Motor neuron (in vitro differentiated cells): ENCODE results near the gene SLC66A1. TPM values are rescaled to one million over a fixed set of nuclear protein-coding genes. Genes with fewer than 3 reads are reported as not detected.
A peak's percentile ranks its signal among the peaks of the same experiment; 100 is the strongest.

Source experiments
- ATAC-seq, 8 experiments: fragments of 200-7000 bp; cut with Tn5 transposase; replicated peaks in 6 of 8; 2 replicates each; pipeline ENCODE4 v1.8.0; 2021; ENCODE audit warnings: mild to moderate bottlenecking in 8 of 8, moderate library complexity in 8 of 8
- H3K27ac ChIP-seq, 2 donors: fragments of 250-450 bp; sonication (Bioruptor Pico); 2 replicates each; pipeline ENCODE4 v1.9.0; 2021; ENCODE audit warnings: antibody characterized with exemption in 2 of 2, mild to moderate bottlenecking in 2 of 2, moderate library complexity in 1 of 2
- H3K4me1 ChIP-seq, 2 donors: fragments of 250-450 bp; sonication (Bioruptor Pico); replicated peaks in 1 of 2; 2 replicates each; pipeline ENCODE4 v1.6.1; 2021; ENCODE audit warnings: antibody characterized with exemption in 2 of 2, mild to moderate bottlenecking in 2 of 2, moderate library complexity in 1 of 2
- H3K4me3 ChIP-seq, 5 donors: fragments of 250-450 bp; sonication (Bioruptor Pico); 2 replicates each; pipeline ENCODE4 v1.9.0; 2021; ENCODE audit warnings: antibody characterized with exemption in 5 of 5, mild to moderate bottlenecking in 5 of 5, moderate library complexity in 4 of 5
- WGBS, 10 experiments: fragments of 450-650 bp; shearing (Covaris generic); methylation state at CpG; one replicate each; pipeline ENCODE4 v1.0.0; 2022; 5-methylcytosine and 5-hydroxymethylcytosine counted together
- in situ Hi-C, 9 experiments: fragments of 400-800 bp; cut with MboI; loops; one replicate each; pipeline ENCODE4 v1.15.0; 2021; ENCODE audit warnings: low sequenced_read_pairs in 9 of 9, low pct_unique_long_range_greater_than_20kb in 2 of 9; ENCODE audit not compliant: unreplicated experiment in 9 of 9
- total RNA-seq, 8 experiments: library from RNA; unstranded; fragments of 300-600 nt; gene quantifications; 2 replicates each; pipeline versions ENCODE4 v1.2.3 to v1.2.4, GENCODE V29; 2022

The SLC66A1 gene
- total RNA-seq, 8 experiments from 2014 or later = 11.2 to 30.1 (median 15.5) TPM

- ATAC-seq = no peak
- Histone ChIP-seq H3K27ac (no peak overlapping the region), H3K4me3 (no peak overlapping the region), H3K4me1 (no peaks in the 10 kb centered on the region)
- in situ Hi-C loops = no loop called here
- 67 to 97% (median 91%) methylated on average over 2 to 11 of the region's 13 CpGs; no CpG with 5 or more reads in 4 of the 10 experiments for whole genome bisulfite sequencing, 10 experiments
These were observed 55.5 kb downstream of the SLC66A1 start for GRCh38 chr1:19367584-19368041.

GRCh38 chr1:19368050-19368449 is 55.9 kb downstream of the SLC66A1 start:
- Histone ChIP-seq H3K4me3 (no peak overlapping the region), H3K27ac (no peak overlapping the region), H3K4me1 (no peaks in the 10 kb centered on the region)
- in situ Hi-C loops = no loop called here
- no peak for ATAC-seq
- 80 to 100% (median 100%) methylated on average over 1 to 2 of the region's 5 CpGs; no CpG with 5 or more reads in 5 of the 10 experiments for WGBS, 10 experiments

- in situ Hi-C loops = no loop called here
- H3K4me3 ChIP-seq = no peak overlapping the region
- H3K27ac ChIP-seq = no peak overlapping the region
- no peak for ATAC-seq
- H3K4me1 ChIP-seq = no peaks in the 10 kb centered on the region
- WGBS, 10 experiments = 20 to 100% (median 93%) methylated on average over 1 to 5 of the region's 5 CpGs; no CpG with 5 or more reads in 3 of the 10 experiments
These were observed 56.8 kb downstream of the SLC66A1 start for GRCh38 chr1:19368964-19369363.

- no peak overlapping the region for H3K27ac ChIP-seq
- in situ Hi-C loops = no loop called here
- peak in 3 of 8 experiments; percentile 65 to 87 (median 77) for ATAC-seq
- WGBS, 10 experiments = 17 to 97% (median 84%) methylated on average over 1 to 16 of the region's 16 CpGs; no CpG with 5 or more reads in 2 of the 10 experiments
- no peaks in the 10 kb centered on the region for H3K4me1 ChIP-seq
- H3K4me3 ChIP-seq = no peak overlapping the region
These were observed 57.4 kb downstream of the SLC66A1 start for GRCh38 chr1:19369396-19370090.

- 46 to 100% (median 95%) methylated on average over 1 to 10 of the region's 13 CpGs; no CpG with 5 or more reads in 3 of the 10 experiments for WGBS, 10 experiments
- H3K27ac ChIP-seq = no peak overlapping the region
- no peak overlapping the region for H3K4me3 ChIP-seq
- no peaks in the 10 kb centered on the region for H3K4me1 ChIP-seq
- in situ Hi-C loops = no loop called here
- ATAC-seq = peak in 2 of 8 experiments; percentile 4 to 23
These were observed 58.5 kb downstream of the SLC66A1 start for GRCh38 chr1:19370453-19371170.

- H3K27ac ChIP-seq = no peak overlapping the region
These were observed 59.4 kb downstream of the SLC66A1 start for GRCh38 chr1:19371226-19372135.

GRCh38 chr1:19372136-19372514 is 60.0 kb downstream of the SLC66A1 start:
- Histone ChIP-seq H3K4me1 (no peaks in the 10 kb centered on the region), H3K4me3 (no peak overlapping the region), H3K27ac (no peak overlapping the region)
- WGBS, 10 experiments = 35 to 100% (median 92%) methylated on average over 2 to 5 of the region's 5 CpGs; no CpG with 5 or more reads in 3 of the 10 experiments
- no peak for ATAC-seq
- in situ Hi-C loops = no loop called here

More at GRCh38 chr1:19371226-19372135, 59.4 kb downstream of the SLC66A1 start:
- in situ Hi-C loops = no loop called here
- H3K4me3 ChIP-seq = no peak overlapping the region
- ATAC-seq = no peak
- H3K4me1 ChIP-seq = no peaks in the 10 kb centered on the region
- 60 to 100% (median 95%) methylated on average over 1 to 13 of the region's 23 CpGs; no CpG with 5 or more reads in 2 of the 10 experiments for WGBS, 10 experiments

- Histone ChIP-seq H3K4me3 (no peak overlapping the region), H3K27ac (no peak overlapping the region), H3K4me1 (no peaks in the 10 kb centered on the region)
- WGBS, 10 experiments = 40 to 100% (median 82%) methylated on average over 1 to 7 of the region's 7 CpGs; no CpG with 5 or more reads in 4 of the 10 experiments
- in situ Hi-C loops = no loop called here
- peak in 6 of 8 experiments; percentile 14 to 85 (median 64) for ATAC-seq
These were observed 60.5 kb downstream of the SLC66A1 start for GRCh38 chr1:19372602-19373001.

GRCh38 chr1:19373211-19374082 is 61.3 kb downstream of the SLC66A1 start:
- H3K27ac ChIP-seq = no peak overlapping the region
- in situ Hi-C loops = no loop called here
- 30 to 100% (median 91%) methylated on average over 2 to 14 of the region's 15 CpGs; no CpG with 5 or more reads in 2 of the 10 experiments for WGBS, 10 experiments
- H3K4me1 ChIP-seq = no peaks in the 10 kb centered on the region
- ATAC-seq = peak in 2 of 8 experiments; percentile 7 to 10
- no peak overlapping the region for H3K4me3 ChIP-seq

- Histone ChIP-seq H3K4me3 (no peak overlapping the region), H3K27ac (no peak overlapping the region), H3K4me1 (no peaks in the 10 kb centered on the region)
- 20 to 100% (median 82%) methylated on average over 1 to 8 of the region's 14 CpGs; no CpG with 5 or more reads in 1 of the 10 experiments for WGBS, 10 experiments
- peak in 2 of 8 experiments; percentile 10 to 49 for ATAC-seq
- in situ Hi-C loops = no loop called here
These were observed 62.1 kb downstream of the SLC66A1 start for GRCh38 chr1:19374083-19374801.

- in situ Hi-C loops = loop anchor here in 3 of 9 experiments (25.0 kb wide), 2 partner anchors 262 to 287 kb away; partner anchors contain the start of genes NBL1 (in 2 of the 3) and HTR6 (in 1 of the 3)
- no peak overlapping the region for H3K4me3 ChIP-seq
- no peaks in the 10 kb centered on the region for H3K4me1 ChIP-seq
- no peak overlapping the region for H3K27ac ChIP-seq
- ATAC-seq = no peak
- 20 to 100% (median 98%) methylated on average over 1 to 8 of the region's 8 CpGs; no CpG with 5 or more reads in 2 of the 10 experiments for WGBS, 10 experiments
These were observed 62.8 kb downstream of the SLC66A1 start for GRCh38 chr1:19374926-19375325.
